GM21576 (cell line): Measurements from ENCODE around the gene LIMK1.
"Not testable (repeated sequence)": the region's sequence is repeated elsewhere in the genome, so short reads cannot be mapped to it uniquely, and the experiment has no call there.

Experiments used
- ATAC-seq: cut with Tn5 transposase; IDR thresholded peaks from one replicate; pipeline ENCODE4 v1.9.1; 2021; ENCODE audit warnings: mild to moderate bottlenecking, moderate library complexity; ENCODE audit not compliant: unreplicated experiment

The LIMK1 gene

GRCh38 chr7:74119831-74120230, 36.2 kb downstream of the LIMK1 start:
- ATAC-seq, result no peak

- no peak for ATAC-seq
Measured at GRCh38 chr7:74121401-74122249, 38.0 kb downstream of the LIMK1 start.

- not testable (repeated sequence) for ATAC-seq
Measured at GRCh38 chr7:74123892-74124291, 40.3 kb downstream of the LIMK1 start.

- no peak for ATAC-seq
Measured at GRCh38 chr7:74126220-74126880, 42.7 kb downstream of the LIMK1 start.

GRCh38 chr7:74129887-74130286, 46.3 kb downstream of the LIMK1 start:
- ATAC-seq, result no peak

- no peak for ATAC-seq
Measured at GRCh38 chr7:74130518-74130917, 46.9 kb downstream of the LIMK1 start.

GRCh38 chr7:74134117-74134620, 50.6 kb downstream of the LIMK1 start:
- ATAC-seq, result no peak

- ATAC-seq, result no peak
Measured at GRCh38 chr7:74138334-74138867, 54.8 kb downstream of the LIMK1 start.

GRCh38 chr7:74138945-74139843, 55.6 kb downstream of the LIMK1 start:
- no peak for ATAC-seq

GRCh38 chr7:74141705-74142104, 58.1 kb downstream of the LIMK1 start:
- ATAC-seq, result no peak

GRCh38 chr7:74143383-74143782, 59.8 kb downstream of the LIMK1 start:
- ATAC-seq, result no peak

- ATAC-seq, result no peak
Measured at GRCh38 chr7:74148491-74148890, 64.9 kb downstream of the LIMK1 start.

- no peak for ATAC-seq
Measured at GRCh38 chr7:74149071-74149470, 65.5 kb downstream of the LIMK1 start.

GRCh38 chr7:74149603-74150002, 66.0 kb downstream of the LIMK1 start:
- ATAC-seq, result no peak

- ATAC-seq, result no peak
Measured at GRCh38 chr7:74153736-74154135, 70.1 kb downstream of the LIMK1 start.

GRCh38 chr7:74155810-74156395, 72.3 kb downstream of the LIMK1 start:
- no peak for ATAC-seq

GRCh38 chr7:74157605-74158004, 74.0 kb downstream of the LIMK1 start:
- ATAC-seq, result no peak

- no peak for ATAC-seq
Measured at GRCh38 chr7:74164985-74165456, 81.4 kb downstream of the LIMK1 start.

GRCh38 chr7:74165867-74166593, 82.4 kb downstream of the LIMK1 start:
- no peak for ATAC-seq

GRCh38 chr7:74167324-74167723, 83.7 kb downstream of the LIMK1 start:
- not testable (repeated sequence) for ATAC-seq
